ENCODE measurements around the gene RAB1A.

RAB1A gene

DNA sequence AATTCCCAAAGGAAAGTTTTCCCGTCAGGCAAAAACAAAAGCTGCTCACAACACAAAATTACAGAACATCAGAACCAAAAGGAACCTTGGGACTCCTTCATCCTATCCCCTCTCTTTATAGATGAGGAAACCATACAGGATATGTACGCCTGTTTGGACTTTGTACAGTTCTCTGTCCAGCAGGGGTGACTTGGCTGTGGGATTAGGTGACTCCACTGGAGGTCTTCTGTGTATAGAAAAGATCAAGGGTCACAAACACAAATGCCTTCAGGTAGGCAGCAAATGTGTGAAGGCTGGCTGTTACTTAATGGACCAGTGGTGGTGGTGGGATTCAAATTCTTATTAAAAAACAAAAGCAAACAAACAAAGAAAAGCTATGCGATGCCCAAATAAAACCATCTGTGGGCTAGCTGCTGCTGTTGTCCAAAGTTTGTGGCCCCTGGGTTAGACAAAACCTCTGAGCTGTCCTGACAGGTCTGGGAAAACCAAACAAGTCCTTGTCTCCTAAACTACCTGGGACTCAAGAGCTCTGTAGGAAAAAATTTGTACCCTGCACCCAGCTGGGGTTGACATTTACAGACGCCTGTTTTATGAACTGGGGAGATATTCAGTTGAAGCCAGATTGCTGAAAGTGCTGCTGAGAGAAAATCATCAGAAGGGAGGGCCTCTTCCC lies 75.0 kb downstream of the RAB1A start:
- no peak for DNase-seq (ENCODE audit: low spot score)
- TF ChIP-seq, protein P1, sequence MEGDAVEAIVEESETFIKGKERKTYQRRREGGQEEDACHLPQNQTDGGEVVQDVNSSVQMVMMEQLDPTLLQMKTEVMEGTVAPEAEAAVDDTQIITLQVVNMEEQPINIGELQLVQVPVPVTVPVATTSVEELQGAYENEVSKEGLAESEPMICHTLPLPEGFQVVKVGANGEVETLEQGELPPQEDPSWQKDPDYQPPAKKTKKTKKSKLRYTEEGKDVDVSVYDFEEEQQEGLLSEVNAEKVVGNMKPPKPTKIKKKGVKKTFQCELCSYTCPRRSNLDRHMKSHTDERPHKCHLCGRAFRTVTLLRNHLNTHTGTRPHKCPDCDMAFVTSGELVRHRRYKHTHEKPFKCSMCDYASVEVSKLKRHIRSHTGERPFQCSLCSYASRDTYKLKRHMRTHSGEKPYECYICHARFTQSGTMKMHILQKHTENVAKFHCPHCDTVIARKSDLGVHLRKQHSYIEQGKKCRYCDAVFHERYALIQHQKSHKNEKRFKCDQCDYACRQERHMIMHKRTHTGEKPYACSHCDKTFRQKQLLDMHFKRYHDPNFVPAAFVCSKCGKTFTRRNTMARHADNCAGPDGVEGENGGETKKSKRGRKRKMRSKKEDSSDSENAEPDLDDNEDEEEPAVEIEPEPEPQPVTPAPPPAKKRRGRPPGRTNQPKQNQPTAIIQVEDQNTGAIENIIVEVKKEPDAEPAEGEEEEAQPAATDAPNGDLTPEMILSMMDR (conservative IDR thresholded peaks at IDR 0.05; ENCODE audit: low read depth): no peak
- no peak overlapping the region for H3K27ac ChIP-seq
- ChIA-PET CTCF (interaction anchor here (0.6 to 1.2 kb wide), 4 partner anchors 10 to 432 kb away, joined by 3 to 6 read pairs (median 4); no protein-coding TSS in a partner anchor), POLR2A (ENCODE audit: low non-redundant PET) (no interaction called here)

DNA sequence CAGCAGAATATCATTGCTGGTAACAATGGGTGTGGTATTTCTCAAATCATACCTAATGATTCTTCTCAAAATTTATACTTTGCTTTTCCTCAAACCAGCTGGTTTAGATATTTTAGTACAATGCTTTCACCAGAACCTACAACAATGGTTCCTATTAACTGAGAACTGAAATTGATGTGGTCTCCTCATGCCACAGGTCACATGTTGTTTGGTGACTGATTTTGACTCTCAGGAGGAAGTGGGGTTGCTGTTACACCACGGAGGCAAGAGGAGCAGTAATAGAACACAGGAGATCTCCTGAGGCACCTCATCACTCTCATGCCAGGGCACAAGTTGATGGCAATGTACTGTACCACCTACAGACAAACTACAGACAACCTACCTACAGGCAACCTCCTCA lies 76.7 kb downstream of the RAB1A start:
- POLR2A ChIA-PET (ENCODE audit: low non-redundant PET): no interaction called here

DNA sequence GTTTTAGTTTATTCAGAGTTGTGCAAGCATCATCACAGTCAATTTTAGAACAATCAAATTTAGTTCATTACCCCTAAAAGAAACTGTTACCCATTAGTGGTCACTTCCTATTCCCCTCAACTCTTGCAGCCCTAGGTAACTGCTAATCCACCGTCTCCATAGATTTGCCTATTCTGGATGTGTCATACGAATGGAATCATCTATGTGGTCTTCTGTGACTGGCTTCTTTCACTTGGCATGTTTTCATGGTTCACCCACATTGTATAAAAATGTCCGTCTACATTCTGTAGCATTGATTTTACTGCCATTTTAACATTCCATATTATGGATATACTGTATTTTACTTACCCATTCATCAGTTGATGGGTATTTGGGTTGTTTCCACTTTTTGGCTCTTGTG lies 79.0 kb downstream of the RAB1A start:
- ChIA-PET CTCF (interaction anchor here (0.6 to 0.7 kb wide), 2 partner anchors 133 to 537 kb away, joined by 3 read pairs; no protein-coding TSS in a partner anchor), POLR2A (ENCODE audit: low non-redundant PET) (no interaction called here)
- no peak for DNase-seq (ENCODE audit: low spot score)
- TF ChIP-seq, protein P1 (conservative IDR thresholded peaks at IDR 0.05; ENCODE audit: low read depth): no peak
- H3K27ac ChIP-seq: no peak overlapping the region

More for the DNA sequence above, 76.7 kb downstream of the RAB1A start:
- DNase-seq (ENCODE audit: low spot score): no peak
- TF ChIP-seq, protein P1 (conservative IDR thresholded peaks at IDR 0.05; ENCODE audit: low read depth): no peak
- CTCF ChIA-PET: interaction anchor here (0.6 to 0.7 kb wide), 2 partner anchors 331 to 1574 kb away, joined by 3 to 5 read pairs; no protein-coding TSS in a partner anchor
- H3K27ac ChIP-seq: no peak overlapping the region

DNA sequence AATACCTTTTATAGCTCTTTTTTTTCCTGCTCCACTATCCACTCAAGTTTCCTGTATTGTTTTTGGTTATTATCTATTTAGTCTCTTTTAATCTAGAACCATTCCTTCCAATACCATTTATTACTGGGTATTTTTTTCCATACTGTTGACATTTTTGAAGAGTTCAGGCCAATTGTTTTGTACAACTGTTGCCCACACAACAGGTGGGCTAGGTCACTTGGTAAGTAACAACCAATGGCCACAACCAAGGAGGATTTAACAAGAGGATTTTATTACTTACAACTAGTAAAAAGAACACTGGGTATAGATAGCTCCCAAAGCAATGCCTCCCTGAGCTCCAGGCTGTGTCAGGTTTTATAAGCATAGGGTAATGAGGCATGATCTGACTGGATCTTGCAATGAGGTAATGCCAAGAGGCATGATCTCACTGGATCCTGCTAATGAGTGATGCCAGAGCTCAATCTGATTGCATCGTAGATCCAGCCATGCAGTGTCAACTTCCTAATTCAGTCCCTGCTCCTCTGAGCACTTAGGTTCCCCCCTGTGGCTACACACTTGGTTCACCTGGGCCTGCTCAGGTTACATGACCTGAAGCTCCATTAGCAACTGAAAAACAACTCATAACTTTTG lies 80.8 kb downstream of the RAB1A start:
- TF ChIP-seq, protein P1 (conservative IDR thresholded peaks at IDR 0.05; ENCODE audit: low read depth): no peak
- H3K27ac ChIP-seq: no peak overlapping the region
- CTCF ChIA-PET: interaction anchor here (0.6 kb wide), 2 partner anchors 77 to 206 kb away, joined by 3 to 6 read pairs; no protein-coding TSS in a partner anchor
- POLR2A ChIA-PET (ENCODE audit: low non-redundant PET): no interaction called here
- no peak for DNase-seq (ENCODE audit: low spot score)

DNA sequence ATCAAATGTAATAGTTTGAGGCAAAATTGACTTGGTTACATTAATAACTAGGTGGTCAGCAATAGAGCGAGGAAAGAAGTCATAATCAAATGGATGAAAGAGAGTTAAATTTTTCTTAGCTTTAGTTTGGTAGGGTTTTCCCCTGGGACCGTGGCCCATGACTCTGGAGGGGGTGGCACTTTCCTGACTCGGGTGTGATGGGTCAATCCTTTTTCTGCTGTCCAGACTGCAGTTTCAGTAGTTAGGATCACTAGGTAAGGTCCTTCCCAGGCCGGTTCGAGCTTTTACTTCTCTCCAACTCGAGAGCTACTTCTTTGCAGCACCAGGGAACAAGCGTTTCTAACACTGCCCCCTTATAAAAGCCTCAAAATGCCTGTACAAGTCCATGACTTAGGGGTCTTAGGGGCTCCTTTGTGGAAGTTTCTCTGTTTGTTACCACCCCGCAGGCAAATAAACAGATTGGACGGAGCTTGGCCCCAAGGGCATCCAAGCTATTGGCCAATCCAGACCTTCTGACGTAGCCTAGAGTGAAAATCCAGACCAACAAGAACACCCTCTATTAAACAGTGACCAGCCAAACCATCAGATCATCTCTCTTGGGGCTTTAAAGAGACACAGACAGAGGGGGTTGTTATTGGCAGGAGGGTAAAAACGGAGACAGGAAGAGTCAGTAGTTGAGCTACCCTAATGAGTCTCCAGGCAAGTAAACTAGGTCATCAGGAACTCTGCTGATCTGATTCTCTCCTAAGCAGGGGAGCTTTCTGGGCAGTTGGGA lies 83.1 kb downstream of the RAB1A start:
- CTCF ChIA-PET: no interaction called here
- no peak overlapping the region for H3K27ac ChIP-seq
- POLR2A ChIA-PET (ENCODE audit: low non-redundant PET): no interaction called here
- no peak for DNase-seq (ENCODE audit: low spot score)
- TF ChIP-seq, protein P1 (conservative IDR thresholded peaks at IDR 0.05; ENCODE audit: low read depth): no peak

DNA sequence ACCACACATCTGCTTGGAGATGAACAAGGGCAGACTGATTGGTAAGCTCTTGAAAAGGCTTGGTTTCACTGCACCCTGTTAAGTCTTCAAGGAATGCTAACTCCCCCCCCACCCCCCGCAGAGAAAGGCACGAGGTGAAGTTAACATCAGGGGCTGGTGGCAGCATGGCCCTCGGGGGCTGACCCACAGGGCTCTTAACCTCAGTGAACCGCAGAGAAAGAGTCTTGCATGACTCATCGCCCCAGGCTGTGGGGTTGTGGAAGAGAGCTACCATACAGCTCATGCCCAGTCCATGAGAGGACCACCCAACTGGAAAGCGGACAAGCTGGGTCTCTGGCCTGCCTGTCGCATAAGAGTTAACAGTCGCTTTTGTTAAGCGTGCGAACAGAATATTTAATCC lies 84.3 kb downstream of the RAB1A start:
- ChIA-PET POLR2A (ENCODE audit: low non-redundant PET) (no interaction called here), CTCF (interaction anchor here (0.6 kb wide), 1 partner anchor 23 kb away, joined by 3 read pairs; no protein-coding TSS in a partner anchor)
- TF ChIP-seq, protein P1 (conservative IDR thresholded peaks at IDR 0.05; ENCODE audit: low read depth): no peak
- DNase-seq (ENCODE audit: low spot score): no peak
- H3K27ac ChIP-seq: no peak overlapping the region
